Astrocyte of the cerebellum (primary cell): ENCODE measurements around the gene HMCN1.

ENCODE experiments used
- DNase-seq: peaks from one replicate; pipeline ENCODE4 v3.0.0-alpha.2; 2011; ENCODE audit warnings: low read depth
- H3K4me3 ChIP-seq: 2 replicates; pipeline ENCODE4 v1.5.1; 2011; ENCODE audit warnings: mild to moderate bottlenecking, low read depth, low read length, moderate library complexity
- CTCF ChIP-seq: IDR thresholded peaks from 2 replicates; pipeline ENCODE4 v1.5.1; 2012; ENCODE audit warnings: low read length, low read depth, moderate library complexity, mild to moderate bottlenecking; ENCODE audit errors: missing control alignments
- in situ Hi-C: cut with HindIII; loops from 2 replicates; pipeline ENCODE4 v1.10.0; 2017; ENCODE audit warnings: low sequenced_read_pairs

The HMCN1 gene

GRCh38 chr1:186078245-186078644 lies 344.1 kb downstream of the HMCN1 start:
- in situ Hi-C loops: no loop called here
- no peak for TF ChIP-seq CTCF
- no peak overlapping the region for H3K4me3 ChIP-seq
- DNase-seq: no peak

GRCh38 chr1:186079084-186079684 lies 345.0 kb downstream of the HMCN1 start:
- in situ Hi-C loops: no loop called here
- no peak overlapping the region for H3K4me3 ChIP-seq
- no peak for TF ChIP-seq CTCF
- no peak for DNase-seq

- H3K4me3 ChIP-seq: no peak overlapping the region
- TF ChIP-seq CTCF: no peak
- in situ Hi-C loops: no loop called here
- DNase-seq: peak; percentile 28
These were observed 348.2 kb downstream of the HMCN1 start for GRCh38 chr1:186082235-186082937.

- in situ Hi-C loops: no loop called here
- no peak for DNase-seq
These were observed 352.4 kb downstream of the HMCN1 start for GRCh38 chr1:186086583-186086982.

GRCh38 chr1:186089940-186090339 lies 355.7 kb downstream of the HMCN1 start:
- TF ChIP-seq CTCF: no peak
- no peak for DNase-seq
- no peak overlapping the region for H3K4me3 ChIP-seq
- in situ Hi-C loops: no loop called here

More at GRCh38 chr1:186086583-186086982, 352.4 kb downstream of the HMCN1 start:
- TF ChIP-seq CTCF: no peak
- H3K4me3 ChIP-seq: no peak overlapping the region

- in situ Hi-C loops: no loop called here
- TF ChIP-seq CTCF: no peak
- no peak for DNase-seq
- no peak overlapping the region for H3K4me3 ChIP-seq
These were observed 357.1 kb downstream of the HMCN1 start for GRCh38 chr1:186091222-186091720.
